Measurements from ENCODE around the gene LRCH3.

- TF ChIP-seq CTCF (IDR thresholded peaks at IDR 0.05) (no peak), POLR2A (IDR thresholded peaks at IDR 0.05) (no peak)
Measured at GRCh38 chr3:197856199-197856816, 65.3 kb downstream of the LRCH3 start.

Measured in tibial nerve (tissue), 3 donors.